Measurements from ENCODE around the gene ACBD6.

The ACBD6 gene

GRCh38 chr1:180365039-180365438 lies 137.3 kb downstream of the ACBD6 start:
- no peak for DNase-seq

GRCh38 chr1:180363246-180363995 lies 139.0 kb downstream of the ACBD6 start:
- no peak for DNase-seq

GRCh38 chr1:180360333-180361075 lies 141.9 kb downstream of the ACBD6 start:
- DNase-seq, result no peak

GRCh38 chr1:180358649-180359048 lies 143.7 kb downstream of the ACBD6 start:
- DNase-seq, result no peak

- DNase-seq, result no peak
These were observed 148.4 kb downstream of the ACBD6 start for GRCh38 chr1:180353945-180354344.

GRCh38 chr1:180352588-180352987 lies 149.8 kb downstream of the ACBD6 start:
- no peak for DNase-seq

- DNase-seq, result no peak
These were observed 150.4 kb downstream of the ACBD6 start for GRCh38 chr1:180352021-180352420.

GRCh38 chr1:180345148-180345547 lies 157.2 kb downstream of the ACBD6 start:
- no peak for DNase-seq

- DNase-seq, result no peak
These were observed 158.2 kb downstream of the ACBD6 start for GRCh38 chr1:180343921-180344769.

- no peak for DNase-seq
These were observed 175.3 kb downstream of the ACBD6 start for GRCh38 chr1:180327089-180327488.

- no peak for DNase-seq
These were observed 189.5 kb downstream of the ACBD6 start for GRCh38 chr1:180312926-180313325.

GRCh38 chr1:180311011-180311730 lies 191.2 kb downstream of the ACBD6 start:
- DNase-seq, result no peak

- no peak for DNase-seq
These were observed 192.3 kb downstream of the ACBD6 start for GRCh38 chr1:180310095-180310494.

- DNase-seq, result no peak
These were observed 193.0 kb downstream of the ACBD6 start for GRCh38 chr1:180309338-180309737.

GRCh38 chr1:180301135-180301742 lies 201.1 kb downstream of the ACBD6 start:
- DNase-seq, result no peak

GRCh38 chr1:180299479-180300221 lies 202.7 kb downstream of the ACBD6 start:
- no peak for DNase-seq

GRCh38 chr1:180295999-180296398 lies 206.4 kb downstream of the ACBD6 start:
- DNase-seq, result no peak

- no peak for DNase-seq
These were observed 207.7 kb downstream of the ACBD6 start for GRCh38 chr1:180294711-180295110.

- DNase-seq, result no peak
These were observed 211.4 kb downstream of the ACBD6 start for GRCh38 chr1:180291004-180291403.

GRCh38 chr1:180290265-180291001 lies 211.9 kb downstream of the ACBD6 start:
- DNase-seq, result no peak

GRCh38 chr1:180288940-180289339 lies 213.4 kb downstream of the ACBD6 start:
- DNase-seq, result no peak
